Measurements from ENCODE around the gene ABHD15. TPM values are rescaled to one million over a fixed set of nuclear protein-coding genes. Genes with fewer than 3 reads are reported as not detected.
"Not testable (repeated sequence)": the region's sequence is repeated elsewhere in the genome, so short reads cannot be mapped to it uniquely, and the experiment has no call there.

ABHD15 gene
- total RNA-seq, 1 donor from 2014 or later = 7.0 TPM

DNA sequence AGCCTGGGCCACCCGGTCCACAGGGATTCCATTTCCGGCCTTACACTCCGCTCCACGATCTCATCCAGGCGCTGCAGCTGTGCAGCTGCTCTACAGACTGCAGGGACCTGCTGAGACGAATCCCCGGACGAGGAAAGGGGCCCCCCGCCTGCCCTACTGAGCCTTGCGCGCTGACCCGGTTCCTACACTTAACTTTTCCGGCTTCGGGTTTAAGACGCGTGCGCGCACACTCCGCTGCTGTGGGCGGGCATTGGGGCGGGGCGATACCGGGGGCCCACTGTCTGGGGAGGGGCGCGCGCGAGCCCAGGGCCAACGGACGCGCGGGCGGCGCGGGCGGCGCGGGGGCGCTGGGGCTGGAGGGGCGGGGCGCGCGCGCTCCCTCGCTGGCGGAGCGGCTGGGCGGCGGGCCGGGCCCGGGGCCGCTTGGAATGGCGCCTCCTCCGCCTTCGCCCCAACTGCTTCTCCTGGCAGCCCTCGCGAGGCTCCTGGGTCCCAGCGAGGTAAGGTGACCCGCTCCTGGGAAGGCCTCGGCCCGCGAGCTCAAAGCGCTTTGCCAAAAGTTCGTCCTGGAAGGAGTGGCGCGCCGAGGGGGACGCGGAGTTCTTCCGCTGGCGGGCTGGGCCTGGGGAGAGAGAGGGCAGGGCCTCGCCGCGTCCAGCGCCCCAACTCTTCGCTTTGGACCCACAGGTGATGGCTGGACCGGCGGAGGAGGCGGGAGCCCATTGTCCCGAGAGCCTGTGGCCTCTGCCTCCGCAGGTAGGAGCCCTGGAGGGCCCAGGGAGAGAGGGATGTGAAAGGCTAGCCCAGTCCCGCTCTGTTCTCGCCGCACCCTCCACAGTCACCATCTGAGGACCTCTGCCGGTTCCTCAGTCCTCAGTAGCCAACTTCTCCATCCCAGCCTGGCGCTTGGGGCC, 1.8 kb upstream of the ABHD15 start, which contains the start of gene TP53I13:
Gene TP53I13, plus strand, starts transcription at position 371 of the 914 bp plus-strand sequence. Its CDS starts 58 bp downstream, at position 429.
- peak; percentile 62 for DNase-seq

DNA sequence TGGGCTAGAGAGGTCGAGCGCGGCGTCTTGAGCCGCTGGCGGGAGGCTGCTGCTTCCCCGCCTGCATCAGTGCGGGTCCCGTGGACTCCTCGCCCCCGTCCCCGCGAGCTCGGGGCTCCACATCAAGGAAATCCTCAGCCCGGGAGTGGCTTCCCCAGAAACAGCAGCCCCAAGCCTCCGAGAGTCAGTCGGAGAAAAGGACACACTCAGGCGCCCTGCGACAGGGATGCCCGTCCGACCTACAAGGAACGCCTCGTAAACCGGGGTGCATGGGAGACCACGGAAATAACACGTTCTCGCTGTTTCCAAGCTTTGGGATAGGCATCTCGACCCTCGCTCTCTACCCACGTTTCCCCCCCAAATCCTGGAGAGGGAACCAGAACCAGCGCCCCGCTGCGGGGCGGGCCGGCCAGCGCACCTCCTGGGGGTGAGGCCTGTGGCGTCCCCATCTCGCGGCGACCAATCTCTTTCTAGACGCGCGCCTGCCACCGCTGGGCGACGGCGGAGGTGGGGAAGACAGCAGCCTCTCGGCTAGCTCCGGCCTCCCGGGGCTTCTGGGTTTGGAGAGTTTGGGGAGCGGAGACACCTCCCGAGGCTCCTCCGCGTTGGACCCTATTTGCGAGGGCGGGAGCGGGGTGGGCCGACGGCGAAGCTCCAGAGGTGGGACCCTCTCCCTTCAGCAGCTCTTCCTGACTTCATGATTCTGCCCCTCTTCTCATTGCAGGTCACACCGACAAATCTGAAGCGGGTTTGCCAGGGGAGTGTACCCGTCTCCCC, 905 bp upstream of the ABHD15 start:
- DNase-seq = no peak

DNA sequence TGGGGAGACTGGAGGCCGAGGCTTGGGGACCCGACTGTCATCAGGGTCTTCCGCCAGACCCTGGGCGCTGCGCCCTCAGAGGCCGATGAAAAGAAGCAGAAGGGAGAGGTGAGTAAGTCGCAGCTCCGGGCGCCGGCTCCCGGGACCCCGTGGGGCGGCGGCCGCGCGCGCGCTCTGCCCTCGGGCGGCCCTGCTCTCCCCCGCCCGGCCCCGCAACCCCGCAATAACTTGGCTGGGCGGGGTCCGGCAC, 392 bp upstream of the ABHD15 start:
- DNase-seq = no peak

DNA sequence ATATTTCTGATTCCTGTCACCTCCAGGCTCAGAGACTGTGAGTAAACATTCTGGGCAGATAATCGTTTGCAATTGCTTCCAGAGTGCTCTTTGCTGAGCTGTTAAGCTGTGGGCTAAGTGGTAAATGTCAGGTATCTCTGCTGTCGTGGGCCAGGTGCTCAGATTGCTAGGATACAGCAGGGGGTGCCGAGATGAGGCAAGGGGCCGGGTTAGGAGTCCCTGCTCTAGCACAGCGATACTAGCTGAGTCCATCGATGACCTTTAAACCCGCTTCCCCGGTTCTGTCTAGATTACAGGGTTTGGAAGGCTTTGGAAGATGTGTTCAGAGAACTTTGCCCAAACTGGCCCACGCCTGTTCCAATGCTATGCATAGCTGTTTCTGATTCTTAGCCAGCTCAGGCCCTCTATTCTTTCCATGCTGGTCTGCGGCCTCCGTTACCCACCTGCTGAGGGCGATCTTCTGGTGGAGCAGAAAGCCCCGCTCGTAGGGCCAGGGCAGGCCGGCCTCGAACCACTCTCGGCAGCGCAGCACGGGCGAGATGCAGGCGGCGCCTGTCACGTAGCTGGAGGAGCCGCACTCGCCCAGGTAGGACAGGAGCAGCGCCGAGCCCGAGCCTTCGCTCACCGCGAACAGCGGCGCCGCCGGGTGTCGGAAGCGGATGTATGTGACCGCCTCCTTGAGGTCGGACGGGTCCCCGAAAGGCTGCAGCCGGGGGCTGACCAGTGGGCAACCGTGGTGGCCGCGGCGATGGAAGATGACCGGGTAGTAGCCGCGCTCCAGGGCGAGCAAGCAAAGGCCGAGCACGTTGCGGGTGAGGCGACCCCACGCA, 979 bp downstream of the ABHD15 start:
- no peak for DNase-seq

DNA sequence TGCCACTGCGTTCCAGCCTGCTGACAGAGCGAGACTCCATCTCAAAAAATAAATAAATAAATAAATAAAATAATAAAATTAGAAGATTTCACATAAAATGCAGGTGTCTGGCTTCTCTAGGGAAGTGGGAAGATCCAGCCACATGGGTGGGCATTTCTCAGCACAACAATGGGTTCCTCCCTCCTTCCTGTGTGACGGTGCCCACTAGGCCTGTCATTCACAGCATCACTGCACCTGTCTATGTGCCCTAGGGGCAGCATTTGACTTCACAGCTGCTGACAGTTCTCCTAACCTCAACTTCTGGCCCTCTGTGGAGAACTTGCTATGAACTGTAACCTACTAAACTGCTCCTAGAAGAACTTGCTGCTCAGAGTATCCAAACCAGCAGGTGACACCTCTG, 3.0 kb downstream of the ABHD15 start:
- no peak for DNase-seq

DNA sequence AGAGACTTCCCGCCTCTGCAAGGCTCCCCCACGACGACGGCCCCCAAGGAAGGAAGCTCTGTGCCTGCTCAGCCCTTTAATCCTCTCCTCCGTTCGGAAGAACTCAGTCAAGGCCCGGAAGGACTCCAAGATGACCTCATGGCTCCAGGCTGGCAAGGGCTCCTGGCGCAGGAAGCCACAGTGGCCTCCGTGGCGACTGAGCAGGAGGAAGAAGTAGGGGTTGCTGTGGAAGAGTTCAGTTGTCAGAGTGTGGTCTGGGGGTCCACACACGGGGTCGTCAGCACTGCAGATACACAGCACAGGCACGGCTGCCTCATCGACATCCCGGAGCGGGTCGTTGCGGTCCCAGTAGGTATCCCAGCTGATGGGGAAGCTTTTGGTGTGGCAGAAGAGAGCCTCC, 4.2 kb downstream of the ABHD15 start:
- DNase-seq = no peak

DNA sequence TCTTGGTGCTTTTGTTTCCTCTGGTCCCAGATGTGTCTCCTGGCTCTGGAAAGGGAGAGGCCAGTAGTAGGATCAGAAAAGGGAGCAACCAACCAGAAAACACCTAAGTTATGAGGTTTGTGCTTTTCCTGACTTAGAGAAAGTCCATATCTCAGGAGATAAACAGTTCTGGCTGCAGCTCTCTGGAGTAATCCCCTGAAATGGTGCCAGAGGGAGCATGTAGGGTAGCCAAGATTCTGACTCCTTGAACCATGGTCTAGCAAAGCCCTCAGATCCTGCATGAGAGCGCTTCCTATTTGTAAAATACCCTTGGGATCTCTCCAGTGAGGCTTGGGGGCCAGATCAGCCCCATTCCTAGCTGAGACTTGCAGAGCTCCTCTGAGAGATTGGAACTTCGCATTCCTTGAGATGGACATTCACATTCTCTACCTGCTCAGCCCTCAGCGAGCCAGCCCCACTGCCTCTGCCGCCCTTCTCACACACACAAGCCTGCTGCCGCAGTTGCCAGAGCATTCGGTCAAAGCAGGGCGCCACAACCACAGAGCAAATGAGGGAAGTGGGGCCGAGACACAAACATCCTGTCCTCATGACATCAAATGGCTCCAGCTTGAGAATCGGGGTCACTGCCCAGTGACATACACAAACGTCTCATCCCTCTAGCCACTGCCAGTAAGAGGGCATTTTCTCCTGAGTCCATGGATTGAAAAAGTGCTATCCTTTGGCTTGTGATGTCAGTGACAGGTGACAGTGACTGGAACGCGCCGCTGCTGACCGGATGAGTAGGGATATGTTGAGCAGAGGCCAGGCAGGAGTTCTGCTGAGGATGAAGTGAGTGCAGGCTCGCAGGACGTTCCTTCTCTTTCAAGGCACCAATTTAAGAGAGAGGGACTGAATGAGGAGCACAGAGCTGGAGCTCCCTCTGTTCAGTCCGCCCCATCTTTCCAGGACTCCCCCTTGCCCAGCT, 5.0 kb downstream of the ABHD15 start:
- DNase-seq = no peak

DNA sequence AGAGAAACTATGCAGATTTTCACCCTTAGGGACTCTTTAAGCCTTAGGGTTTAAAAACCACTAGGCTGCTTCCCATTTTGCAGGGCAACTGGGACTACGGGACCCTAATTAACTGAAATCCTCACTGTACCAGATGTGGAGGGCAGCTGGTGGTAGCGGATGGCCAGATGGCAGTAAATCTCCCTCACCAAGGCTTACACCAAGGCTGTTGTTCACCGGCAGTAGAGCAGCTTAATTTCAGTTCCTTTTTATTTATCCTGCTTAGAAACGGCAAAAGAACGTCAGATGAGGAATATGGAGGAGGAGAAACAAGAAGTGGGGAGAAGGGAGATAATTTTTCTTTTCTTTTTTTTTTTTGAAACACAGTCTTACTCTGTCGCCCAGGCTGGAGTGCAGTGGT, 6.5 kb downstream of the ABHD15 start:
- no peak for DNase-seq

DNA sequence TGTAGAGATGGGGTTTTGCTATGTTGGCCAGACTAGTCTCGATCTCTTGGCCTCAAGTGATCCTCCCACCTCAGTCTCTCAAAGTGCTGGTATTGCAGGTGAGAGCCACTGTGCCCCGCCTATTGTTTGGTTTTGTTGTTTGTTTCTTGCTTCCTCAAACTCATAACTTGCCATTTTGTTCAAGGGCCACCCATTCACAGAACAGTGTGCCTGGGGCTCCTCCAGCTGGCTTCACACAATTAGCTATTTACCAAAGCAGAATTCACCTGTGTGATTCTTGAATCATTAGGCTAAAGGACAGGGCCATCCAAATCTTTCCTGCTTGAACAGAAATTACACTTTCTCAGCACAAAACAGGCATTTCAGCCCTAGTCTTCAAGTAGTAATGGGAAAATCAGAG, 7.2 kb downstream of the ABHD15 start:
- DNase-seq = no peak

DNA sequence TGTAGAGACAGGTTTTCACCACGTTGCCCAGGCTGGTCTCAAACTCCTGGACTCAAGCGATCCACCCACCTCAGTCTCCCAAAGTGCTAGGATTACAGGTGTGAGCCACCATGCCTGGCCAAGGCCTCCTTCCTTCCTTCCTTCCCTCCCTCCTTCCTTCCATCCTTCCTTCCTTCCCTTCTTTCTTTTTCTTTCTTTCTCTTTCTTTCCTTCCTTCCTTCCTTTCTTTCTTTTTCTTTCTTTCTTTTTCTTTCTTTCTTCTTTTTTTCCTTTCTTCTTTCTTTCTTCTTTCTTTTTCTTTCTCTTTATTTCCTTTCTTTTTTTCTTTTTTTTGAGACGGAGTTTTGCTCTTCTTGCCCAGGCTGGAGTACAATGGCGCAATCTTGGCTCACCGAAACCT, 8.7 kb downstream of the ABHD15 start:
- DNase-seq = not testable (repeated sequence)

DNA sequence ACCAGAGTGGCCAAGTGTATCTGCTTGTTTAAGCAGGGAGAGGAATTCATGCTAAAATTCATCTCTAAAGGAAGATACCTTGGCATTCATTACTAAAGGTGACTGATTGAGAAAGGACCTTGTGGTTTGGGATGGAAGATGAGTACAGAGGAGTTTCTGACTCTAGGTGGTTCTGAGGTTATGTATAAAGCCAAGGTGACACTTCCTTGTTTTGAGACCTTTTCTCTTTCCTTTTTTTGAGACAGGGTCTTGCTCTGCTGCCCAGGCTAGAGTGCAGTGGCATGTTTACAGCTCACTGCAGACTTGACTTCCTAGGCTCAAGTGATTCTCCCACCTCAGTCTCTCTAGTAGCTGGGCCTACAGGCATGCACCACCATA, 9.1 kb downstream of the ABHD15 start:
- DNase-seq = no peak

DNA sequence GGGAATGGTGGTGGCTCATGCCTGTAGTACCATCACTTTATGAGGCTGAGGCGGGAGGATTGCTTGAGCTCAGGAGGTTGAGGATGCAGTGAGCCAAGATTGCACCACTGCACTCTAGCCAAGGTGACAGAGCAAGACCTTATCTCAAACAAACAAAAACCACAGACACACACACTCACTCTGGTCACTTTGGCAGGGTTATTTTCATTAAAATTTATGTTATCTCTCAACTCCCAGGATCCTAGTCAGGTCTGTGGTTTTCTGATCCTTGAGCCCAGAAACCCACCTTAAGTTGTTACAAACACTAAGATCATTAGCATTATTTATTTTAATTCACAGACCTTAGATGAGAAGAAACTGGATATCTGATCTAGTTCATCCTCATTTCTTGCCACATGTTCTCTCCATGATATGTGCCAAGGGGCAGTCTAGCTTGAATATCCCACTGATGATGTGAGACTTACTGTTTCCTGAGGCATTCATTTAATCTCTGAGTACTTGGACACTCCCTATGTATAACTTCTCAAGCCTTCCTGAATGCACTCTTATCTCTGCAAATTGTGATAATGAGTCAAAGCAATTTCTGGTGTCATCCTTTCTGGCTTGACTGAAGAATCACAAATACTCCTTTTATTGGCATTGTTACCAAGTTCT, 9.6 kb downstream of the ABHD15 start:
- DNase-seq = no peak

DNA sequence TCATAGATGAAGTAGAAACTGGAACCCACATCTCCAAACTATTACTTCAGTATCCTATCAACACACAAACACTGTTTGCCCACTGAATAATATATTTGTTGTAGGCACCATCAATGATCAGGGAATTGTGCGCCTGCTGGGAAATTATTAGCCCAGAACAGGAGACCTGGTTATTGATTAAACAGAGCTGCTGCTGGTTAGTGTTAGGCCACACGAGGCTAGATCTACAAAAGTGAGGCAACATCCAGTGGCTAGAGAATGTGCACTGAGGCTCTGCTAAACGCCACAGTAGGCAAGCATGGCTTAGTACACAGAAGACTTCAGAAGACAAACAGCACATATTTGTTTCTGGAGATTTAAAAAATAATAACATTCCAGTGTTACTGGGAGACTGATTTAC, 11.0 kb downstream of the ABHD15 start:
- DNase-seq = no peak

DNA sequence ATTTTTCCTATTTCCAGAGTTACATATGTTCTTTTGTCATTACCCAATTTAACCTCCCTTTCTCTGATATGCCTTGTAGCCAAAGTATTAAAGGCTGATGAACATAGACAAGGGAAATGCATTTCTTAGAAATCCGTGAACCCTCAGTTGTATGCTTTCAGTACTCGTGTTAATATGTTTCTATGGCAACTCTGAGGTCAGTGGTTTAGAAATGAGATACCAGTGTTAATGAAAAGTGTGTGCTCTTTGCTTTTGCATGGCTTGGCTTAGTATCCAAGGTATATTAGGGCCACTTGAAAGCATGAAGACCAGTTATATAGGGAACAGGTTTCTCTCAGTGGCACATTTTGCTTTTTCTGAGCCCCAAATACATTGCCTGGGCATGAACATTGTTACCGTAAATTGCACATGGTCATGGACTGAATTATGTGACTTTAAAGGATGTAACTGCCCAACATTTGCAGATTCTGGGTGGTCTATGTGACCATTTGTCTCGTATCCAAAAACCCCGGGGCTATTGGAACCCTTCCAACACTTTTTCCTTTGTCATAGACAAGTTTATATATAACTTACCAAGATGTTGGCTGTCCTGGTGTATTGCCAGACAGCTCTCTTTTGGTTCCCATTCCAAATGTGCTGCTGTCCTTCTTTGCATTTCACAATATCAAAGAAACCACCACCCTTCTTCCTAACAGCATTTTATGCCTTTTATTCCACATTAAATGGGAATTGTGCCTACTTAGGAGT, 17.5 kb downstream of the ABHD15 start:
- DNase-seq = no peak

DNA sequence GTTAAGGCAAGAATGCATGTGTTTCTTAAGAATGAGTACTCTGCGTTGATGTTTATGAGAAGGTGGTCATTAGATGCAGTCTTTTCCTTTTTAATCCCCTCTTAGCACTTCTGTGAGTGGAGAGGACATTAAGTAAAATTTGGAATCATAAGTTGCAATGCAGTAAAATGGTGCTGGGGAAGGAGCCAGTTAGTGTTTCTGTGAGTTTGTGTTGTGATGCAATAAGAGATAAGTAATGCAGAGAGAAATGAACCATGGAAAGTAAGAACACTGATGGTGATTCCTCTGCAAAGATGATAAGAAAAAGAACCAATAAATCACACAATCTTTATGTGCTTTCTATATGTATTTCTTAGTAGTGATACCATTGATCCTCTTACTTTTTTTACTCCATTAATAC, 20.0 kb downstream of the ABHD15 start:
- no peak for DNase-seq

DNA sequence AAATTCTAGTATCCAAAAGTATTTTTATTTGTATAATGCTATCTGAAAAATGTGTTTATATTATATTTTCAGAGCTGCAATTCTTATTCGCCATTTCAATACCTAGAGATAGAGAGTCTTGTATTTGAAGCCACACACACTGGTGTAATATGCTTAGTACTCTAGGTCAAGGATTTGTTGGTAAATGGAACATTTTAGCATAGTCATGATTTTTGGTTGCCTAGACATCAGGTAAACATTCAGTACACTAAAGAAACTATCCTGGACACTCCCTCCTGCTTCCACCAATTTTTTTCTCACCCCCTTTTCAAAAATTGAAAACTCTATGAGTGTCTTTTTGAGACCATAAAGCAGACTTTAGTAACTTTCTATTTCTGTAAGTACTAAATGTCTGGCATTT, 20.8 kb downstream of the ABHD15 start:
- no peak for DNase-seq

DNA sequence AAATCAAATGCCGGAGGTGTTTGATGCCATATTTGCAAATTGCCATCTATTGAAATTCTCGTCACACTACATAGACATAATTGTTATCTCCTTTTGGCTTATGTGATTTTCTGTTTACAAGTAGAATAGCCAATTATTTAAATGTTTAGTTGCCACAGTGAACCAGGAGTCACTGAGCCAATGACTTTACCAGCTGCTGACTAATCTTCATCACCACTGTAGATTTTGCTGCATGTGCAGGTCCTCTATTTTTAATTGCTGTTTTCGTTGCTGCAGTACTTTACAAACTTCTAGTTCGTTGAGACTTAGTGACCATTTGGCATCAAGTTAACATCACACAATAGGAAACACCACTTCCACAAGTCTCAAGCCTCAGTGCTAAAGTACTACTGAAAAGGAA, 22.8 kb downstream of the ABHD15 start:
- DNase-seq = no peak

DNA sequence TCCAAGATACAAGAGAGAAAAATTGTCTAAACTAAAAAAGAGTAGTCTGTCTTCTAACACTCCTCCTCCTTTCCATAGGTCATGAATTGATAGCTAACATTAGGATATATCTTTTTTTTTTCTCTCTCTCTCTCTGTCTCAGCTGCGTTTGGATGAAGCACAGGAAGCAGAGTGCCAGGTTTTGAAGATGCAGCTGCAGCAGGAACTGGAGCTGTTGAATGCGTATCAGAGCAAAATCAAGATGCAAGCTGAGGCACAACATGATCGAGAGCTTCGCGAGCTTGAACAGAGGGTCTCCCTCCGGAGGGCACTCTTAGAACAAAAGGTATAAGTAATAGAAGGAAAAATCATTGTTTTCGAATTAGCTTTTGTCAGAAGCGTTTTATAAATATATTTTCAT, 32.9 kb downstream of the ABHD15 start:
- no peak for DNase-seq

DNA sequence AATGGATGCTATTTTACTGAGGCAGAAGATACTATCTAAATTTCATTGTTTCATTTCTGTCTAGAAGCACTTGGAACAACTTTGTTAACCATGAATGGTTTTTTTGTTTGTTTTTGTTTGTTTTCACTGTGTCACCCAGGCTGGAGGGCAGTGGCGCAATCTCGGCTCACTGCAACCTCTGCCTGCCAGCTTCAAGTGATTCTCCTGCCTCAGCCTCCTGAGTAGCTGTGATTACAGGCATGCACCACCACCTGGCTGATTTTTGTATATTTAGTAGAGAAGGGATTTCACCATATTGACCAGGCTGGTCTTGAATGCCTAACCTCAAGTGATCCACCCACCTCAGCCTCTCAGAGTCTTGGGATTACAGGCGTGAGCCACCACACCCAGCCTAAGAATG, 40.5 kb downstream of the ABHD15 start:
- DNase-seq = no peak

DNA sequence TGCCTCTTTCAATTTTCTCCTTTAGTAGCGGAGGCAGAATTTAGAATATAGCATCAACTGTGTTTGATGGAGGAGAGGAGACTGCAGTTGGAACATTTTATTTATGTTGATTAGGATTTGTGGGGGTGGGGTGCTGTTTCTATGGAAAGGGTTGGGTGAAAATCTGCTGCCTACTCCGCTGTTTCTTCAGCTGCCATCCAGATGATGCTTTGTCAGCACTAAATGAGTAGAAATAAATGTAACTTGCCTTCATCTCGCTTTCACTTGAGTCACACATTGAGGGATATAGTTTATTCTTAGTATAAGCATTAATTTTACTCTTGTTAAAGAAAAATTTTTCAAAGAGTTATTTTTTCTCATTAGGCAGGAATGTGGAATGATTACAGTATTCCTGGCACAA, 42.1 kb downstream of the ABHD15 start:
- peak; percentile 67 for DNase-seq
